H7 (cell line): ENCODE data around the gene APOC1. TPM values are rescaled to one million over a fixed set of nuclear protein-coding genes. Genes with fewer than 3 reads are reported as not detected.

Experiments used
- DNase-seq: peaks from one replicate; pipeline ENCODE4 v3.0.0; 2012
- H3K27me3 ChIP-seq: 2 replicates; pipeline ENCODE4 v1.6.0; 2011; ENCODE audit warnings: mild to moderate bottlenecking, low read length; ENCODE audit not compliant: control insufficient read depth, insufficient read depth
- H3K36me3 ChIP-seq: replicated peaks from 2 replicates; pipeline ENCODE4 v1.5.1; 2011; ENCODE audit warnings: low read length; ENCODE audit not compliant: control insufficient read depth, insufficient read depth
- H3K4me3 ChIP-seq: 2 replicates; pipeline ENCODE4 v1.5.1; 2011; ENCODE audit warnings: low read depth, mild to moderate bottlenecking, control low read depth, low read length, moderate library complexity; ENCODE audit not compliant: insufficient read depth
- total RNA-seq: library from RNA; depleted of rRNA; stranded (reverse); fragments of >200 nt; shearing (Covaris generic); gene quantifications from 2 replicates; pipeline ENCODE4 v1.2.3, GENCODE V29; 2014

The APOC1 gene
- total RNA-seq, 1 experiment from 2014 or later: 139 TPM

DNA sequence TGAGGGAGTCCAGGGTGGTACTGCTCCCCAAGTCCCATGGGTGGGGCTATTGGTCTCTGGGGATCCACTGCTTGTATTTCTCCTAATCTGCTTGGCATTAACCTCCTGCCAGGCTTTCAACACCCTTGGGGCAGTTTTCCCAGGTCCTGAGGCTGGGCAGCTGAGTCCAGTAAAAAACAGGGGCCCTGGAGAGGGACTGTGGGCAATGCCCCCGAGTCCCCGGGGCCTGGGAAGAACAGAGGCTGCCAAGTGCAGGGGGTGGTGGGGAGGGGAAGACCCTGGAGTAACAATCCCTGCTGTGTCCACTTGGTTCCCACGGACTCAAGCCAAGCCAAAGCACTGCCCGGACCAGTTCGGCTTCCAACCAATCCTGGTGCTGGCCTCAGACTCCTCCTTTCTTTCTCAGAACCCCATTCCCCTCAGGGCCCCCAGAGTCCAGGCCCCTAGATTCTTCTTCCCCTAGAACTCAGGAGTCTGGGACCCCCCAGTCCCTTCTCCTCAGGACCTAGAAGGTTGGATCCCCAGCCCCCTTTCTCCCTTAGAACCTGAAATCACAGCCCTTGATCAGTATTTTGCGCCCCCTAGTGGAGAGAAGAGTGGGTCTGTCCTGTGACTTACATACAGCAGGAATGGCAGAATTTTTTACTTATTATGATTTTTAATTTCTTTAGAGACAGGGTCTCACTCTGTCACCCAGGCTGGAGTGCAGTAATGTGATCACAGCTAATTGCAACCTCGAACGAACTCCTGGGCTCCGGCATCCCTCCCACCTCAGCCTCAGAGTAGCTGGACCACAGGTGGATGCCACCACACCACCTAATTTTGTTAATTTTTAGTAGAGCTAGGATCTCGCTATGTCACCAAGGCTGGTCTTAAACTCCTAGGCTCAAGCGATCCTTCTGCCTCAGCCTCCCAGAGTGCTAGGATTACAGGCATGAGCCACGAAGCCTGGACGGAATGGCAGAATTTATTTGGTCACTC is 37.1 kb downstream of the APOC1 start:
- H3K36me3 ChIP-seq: no peaks in the 10 kb centered on the region; the same call in 1 of the 2 replicates
- H3K27me3 ChIP-seq: no peaks in the 10 kb centered on the region
- peak; percentile 92 for DNase-seq
- no peak overlapping the region for H3K4me3 ChIP-seq

DNA sequence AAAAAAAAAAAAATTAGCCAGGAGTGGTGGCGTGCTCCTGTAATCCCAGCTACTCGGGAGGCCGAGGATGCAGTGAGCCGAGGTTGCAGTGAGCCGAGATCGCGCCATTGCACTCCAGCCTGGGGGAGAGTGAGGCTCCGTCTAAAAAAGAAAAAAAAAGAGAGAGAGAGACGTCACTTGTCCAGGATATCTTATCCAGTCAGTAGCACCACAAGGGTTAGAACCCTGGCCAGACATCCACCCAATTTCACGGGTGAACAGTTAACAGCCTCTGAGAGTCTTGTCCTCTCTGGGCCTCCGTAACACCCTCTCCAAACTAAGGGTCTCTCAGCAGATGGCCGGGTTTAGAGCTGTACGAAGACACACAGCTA is 39.9 kb downstream of the APOC1 start:
- peak overlapping the region; percentile 98 for H3K4me3 ChIP-seq
- H3K36me3 ChIP-seq: no peaks in the 10 kb centered on the region; the same call in 1 of the 2 replicates
- DNase-seq: no peak
- H3K27me3 ChIP-seq: no peaks in the 10 kb centered on the region

DNA sequence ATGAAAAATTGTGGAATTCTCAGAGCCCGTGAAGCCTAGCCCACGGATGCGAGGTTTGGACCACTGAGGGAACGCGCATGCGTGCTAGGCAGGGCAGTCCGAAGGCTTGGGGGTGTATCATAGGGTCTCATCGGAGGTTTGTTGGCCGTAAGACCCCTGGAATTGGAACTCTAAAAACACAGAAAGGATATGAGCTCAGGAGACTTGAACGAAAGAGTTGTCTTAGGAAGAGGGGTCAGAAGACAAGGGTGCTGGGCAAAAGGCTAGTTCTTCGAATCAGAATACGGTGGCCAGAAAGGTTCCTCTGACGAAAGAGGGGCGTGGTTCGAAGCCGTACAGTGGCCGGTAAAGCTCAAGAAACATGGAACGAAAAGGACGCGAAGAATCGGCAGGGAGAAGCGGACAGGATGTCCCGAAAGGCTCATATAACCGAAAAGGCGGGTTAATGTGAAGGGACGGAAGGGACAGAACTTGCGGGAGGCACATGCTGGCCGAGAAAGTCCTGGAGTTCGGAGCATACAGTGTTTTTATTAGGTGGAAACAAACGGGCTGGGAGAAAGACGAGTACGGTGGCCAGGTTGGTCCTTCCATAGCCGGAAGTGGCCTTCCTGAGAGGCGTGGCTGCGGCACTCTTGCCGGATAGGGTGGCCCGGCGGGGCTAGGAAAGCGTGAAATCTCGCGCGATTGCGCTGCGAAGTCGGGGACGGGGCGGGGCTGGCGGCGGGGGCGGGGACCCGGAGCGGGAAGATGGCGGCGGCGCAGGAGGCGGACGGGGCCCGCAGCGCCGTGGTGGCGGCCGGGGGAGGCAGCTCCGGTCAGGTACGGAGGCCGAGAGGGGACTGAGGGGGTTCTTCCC is 40.5 kb downstream of the APOC1 start, which contains the start of gene CLPTM1:
TSS of gene CLPTM1 (plus strand) at position 732 of the 856 bp plus-strand sequence. CDS start at position 748, 16 bp downstream.
- peak within 1 kb of the TSS; percentile 98 for H3K4me3 ChIP-seq
- DNase-seq: peak; percentile 99
- H3K27me3 ChIP-seq: no peaks in the 10 kb centered on the region
- no peaks in the 10 kb centered on the region; the same call in none of the 2 replicates for H3K36me3 ChIP-seq

DNA sequence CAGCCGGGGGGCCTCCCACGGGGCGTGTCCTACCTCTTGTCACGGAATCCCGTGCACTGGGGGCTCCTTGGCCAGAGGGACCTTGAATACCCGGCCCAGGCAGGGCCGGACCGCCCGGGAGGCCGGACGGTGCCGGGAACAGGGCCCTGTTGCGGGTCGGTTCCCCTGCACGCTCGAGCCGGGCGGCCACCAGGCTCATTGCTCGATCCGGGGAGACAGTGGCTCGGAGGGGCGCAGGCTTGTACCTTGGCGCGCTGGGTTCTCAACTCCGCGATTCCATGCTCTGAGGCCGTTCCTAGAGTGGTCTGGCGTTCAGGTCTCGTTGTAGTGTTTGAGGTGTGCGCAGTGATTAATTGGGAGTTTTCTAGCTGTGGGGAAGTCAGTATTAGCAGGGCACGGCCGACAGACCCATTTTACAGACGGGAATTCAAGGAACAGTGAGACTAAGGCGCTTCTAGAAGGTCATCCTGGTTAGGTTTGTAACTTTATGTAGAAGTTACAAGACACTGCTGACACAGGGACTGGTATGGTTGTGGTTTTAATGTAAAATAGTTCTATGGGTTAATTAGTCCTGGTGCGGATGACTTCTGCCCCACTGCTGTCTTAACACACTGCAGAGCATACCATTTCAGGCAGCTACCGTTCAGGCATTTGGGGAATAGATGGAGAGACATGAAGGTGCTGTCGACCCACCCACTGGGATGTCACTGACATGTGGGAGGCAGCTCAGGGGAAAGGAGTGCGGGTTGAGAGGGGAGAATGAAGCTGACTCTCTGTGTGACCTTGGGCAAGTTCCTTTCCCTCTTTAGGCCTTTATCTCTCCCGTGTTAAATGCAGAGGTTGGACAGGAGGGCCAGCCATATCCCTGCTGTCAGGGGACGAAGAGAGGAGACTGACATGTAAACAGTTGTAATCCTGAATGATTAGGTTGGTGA is 41.4 kb downstream of the APOC1 start:
- no peak for DNase-seq
- H3K36me3 ChIP-seq: peaks cover 3% of the 10 kb centered on the region
- peak overlapping the region; percentile 98 for H3K4me3 ChIP-seq
- H3K27me3 ChIP-seq: no peaks in the 10 kb centered on the region

DNA sequence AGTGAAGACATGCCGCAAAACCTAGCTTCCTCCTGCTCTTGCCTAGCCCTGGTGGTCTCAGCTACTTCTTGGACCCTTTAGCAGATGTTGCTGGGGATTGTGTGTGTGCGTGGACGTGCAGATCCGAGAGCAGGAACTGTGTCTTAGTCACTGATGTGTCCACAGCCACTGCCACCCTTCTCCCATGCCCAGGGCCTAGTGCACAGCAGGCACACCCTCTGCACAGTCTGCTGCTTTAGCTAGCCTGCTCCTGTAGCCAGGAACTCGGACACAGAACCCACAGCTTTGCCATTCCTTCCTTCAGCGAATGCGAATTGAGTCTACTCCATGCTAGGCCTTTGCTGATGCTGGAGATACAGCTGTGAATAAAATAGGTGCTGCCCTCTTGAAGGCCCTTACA is 43.1 kb downstream of the APOC1 start:
- Histone ChIP-seq H3K36me3 (peaks cover 5% of the 10 kb centered on the region), H3K4me3 (no peak overlapping the region), H3K27me3 (no peaks in the 10 kb centered on the region)
- no peak for DNase-seq

DNA sequence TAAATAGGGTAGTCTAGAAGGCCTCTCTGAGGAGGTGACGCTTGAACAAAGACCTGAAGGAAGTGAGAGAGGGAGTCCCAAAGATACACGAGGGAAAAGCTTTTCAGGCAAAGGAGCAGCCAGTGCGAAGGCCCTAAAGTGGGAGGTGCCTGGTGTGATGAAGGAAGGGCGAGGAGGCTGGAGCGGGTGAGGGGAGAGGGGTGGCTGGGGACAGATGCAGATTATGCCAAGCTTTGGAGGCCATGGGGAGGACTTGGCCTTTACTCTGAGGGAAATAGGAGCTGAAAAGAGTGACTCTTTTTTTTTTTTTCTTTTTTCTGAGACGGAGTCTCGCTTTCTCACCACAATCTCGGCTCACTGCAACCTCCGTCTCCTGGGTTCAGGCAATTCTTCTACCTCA is 43.7 kb downstream of the APOC1 start:
- DNase-seq: no peak
- H3K27me3 ChIP-seq: no peaks in the 10 kb centered on the region
- peaks cover 5% of the 10 kb centered on the region for H3K36me3 ChIP-seq
- H3K4me3 ChIP-seq: no peak overlapping the region

DNA sequence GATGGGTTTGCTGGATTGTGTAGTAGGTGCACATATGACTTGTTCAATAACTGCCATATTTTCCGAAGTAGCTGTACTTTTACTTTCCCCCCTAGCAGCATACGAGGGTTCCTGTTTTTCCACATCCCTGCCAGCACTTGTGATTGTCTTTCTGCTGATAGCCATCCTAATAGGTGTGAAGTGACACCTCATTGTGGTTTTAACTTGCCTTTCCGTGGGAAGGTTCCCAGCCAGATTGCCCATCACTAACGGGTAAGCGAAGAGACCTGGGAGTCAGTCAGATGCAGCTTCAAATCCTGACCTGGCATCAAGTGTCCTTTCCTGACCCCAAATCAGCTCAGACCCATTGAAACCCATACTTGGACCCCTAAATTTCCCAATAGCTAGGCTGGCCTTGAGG is 45.3 kb downstream of the APOC1 start:
- H3K4me3 ChIP-seq: no peak overlapping the region
- peaks cover 7% of the 10 kb centered on the region for H3K36me3 ChIP-seq
- no peak for DNase-seq
- no peaks in the 10 kb centered on the region for H3K27me3 ChIP-seq

DNA sequence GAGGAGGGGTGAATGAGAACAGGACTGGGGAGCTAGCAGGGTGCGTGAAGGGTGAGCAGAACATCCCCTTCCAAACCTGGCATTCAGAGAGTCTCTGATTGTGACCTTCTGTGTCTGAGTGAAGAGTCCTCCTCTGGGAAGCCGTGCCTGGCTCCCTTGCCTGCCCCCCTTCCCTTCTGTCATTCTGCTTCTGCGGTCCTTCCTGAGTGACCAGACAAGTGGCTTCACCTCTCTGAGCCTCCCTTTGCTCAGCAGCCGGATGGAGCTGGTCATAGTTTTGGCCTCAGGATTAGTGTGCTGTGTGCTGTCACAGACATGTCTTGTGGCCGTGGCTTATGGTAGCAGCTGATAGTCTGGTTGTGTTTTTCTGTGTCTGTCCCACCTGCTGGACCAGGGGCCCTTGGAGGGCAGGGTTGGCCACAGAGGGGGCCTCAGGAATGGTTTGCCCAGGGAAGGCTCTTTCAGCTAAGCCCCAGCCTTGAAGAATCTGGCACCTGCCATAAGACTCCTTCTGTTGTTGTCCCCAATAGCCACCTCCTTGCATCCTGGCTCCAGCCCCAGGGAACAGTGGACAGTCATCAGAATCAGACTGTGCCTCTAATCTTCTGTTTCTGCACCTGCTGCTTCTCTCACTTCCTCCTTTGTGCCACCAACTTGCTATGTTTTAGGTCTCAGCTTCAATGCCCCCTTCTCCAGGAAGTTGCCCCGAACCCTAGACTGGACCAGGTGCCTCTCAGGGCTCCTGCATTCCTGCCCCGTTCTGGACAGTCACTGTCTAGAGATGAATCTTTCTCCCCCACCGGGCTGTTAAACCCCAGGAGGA is 46.7 kb downstream of the APOC1 start:
- H3K36me3 ChIP-seq: peaks cover 7% of the 10 kb centered on the region
- H3K27me3 ChIP-seq: no peaks in the 10 kb centered on the region
- no peak for DNase-seq

DNA sequence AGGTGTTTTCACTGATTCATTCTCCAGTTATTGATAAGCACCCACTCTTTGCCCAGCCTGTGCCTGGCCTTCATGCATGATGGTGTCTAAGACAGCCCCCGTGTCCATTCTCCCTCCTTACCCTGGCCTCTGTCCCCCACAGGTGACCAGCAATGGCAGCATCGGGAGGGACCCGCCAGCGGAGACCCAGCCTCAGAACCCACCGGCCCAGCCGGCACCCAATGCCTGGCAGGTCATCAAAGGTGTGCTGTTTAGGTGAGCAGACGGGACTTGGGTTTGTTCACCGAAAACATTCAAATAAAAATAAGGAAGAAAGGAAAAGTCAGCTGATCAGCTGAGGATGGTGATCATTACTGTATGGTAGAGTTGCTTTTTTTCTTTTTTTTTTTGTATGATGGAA is 47.4 kb downstream of the APOC1 start:
- H3K36me3 ChIP-seq: peaks cover 7% of the 10 kb centered on the region
- H3K27me3 ChIP-seq: no peaks in the 10 kb centered on the region
- no peak for DNase-seq
- no peak overlapping the region for H3K4me3 ChIP-seq

More for the DNA sequence above, 46.7 kb downstream of the APOC1 start:
- no peak overlapping the region for H3K4me3 ChIP-seq

DNA sequence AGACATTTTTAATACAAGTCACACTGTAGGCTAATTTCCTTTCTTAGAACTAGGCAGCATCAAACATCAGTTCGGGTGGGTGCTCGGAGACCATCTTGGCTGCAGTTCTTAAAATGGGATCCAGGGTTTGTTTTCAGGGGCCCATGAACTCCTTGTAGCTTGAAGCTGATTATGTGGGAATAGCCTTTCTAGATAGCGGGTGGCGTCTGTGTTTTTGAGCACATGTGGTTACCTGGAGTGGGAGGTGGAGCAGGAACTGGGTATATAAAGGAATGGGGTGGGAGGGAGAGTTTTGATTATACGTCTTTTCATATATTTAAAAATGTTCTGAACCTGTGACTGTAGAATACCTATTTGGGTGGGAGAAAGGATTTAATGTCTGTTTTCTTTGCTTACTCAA is 53.7 kb downstream of the APOC1 start:
- Histone ChIP-seq H3K4me3 (no peak overlapping the region), H3K36me3 (peaks cover 2% of the 10 kb centered on the region), H3K27me3 (no peaks in the 10 kb centered on the region)
- DNase-seq: no peak

DNA sequence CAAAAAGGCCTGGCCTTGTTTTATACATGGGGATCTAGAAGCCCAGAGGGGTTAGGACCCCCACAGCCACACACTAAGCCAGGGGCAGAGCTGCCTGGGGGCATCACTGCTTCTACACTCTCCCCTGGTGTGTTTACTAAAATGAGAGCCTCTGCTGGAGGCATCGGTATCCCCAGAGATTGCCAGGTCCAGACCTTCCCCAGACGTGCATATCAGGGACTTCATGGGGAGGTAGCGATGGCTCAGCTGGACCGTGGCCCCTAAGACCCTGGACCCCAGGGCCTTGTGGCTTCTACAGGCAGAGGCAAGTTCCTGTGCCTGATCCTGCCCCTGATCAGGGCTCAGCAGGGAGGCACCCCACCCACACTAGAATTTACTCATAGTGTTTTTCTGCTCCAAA is 54.3 kb downstream of the APOC1 start:
- DNase-seq: no peak

More for the DNA sequence above, 54.3 kb downstream of the APOC1 start:
- Histone ChIP-seq H3K4me3 (no peak overlapping the region), H3K27me3 (no peaks in the 10 kb centered on the region), H3K36me3 (peaks cover 3% of the 10 kb centered on the region)
